HepG2 (cell line): ENCODE data around the gene HNRNPF. TPM values are rescaled to one million over a fixed set of nuclear protein-coding genes. Genes with fewer than 3 reads are reported as not detected.

Experiments
- ATAC-seq: fragments of 200-7000 bp; cut with Tn5 transposase; 3 replicates; pipeline ENCODE4 v1.9.1; 2020; ENCODE audit warnings: mild to moderate bottlenecking, moderate library complexity
- BruUV-seq: library from RNA; stranded (reverse); fragments of 400-500 nt; replicated peaks from 2 replicates; lab custom pipeline; 2021; lab: Mats Ljungman, UMichigan
- CTCF ChIA-PET: fragments of 300-600 bp; formaldehyde crosslinking; extraction: SDS; loops from one replicate; lab custom pipeline; 2021; ENCODE audit warnings: low total read pairs, inconsistent platforms, low intra/inter-chr PET ratio; lab: Yijun Ruan, JAX
- POLR2A ChIA-PET: fragments of 350-600 bp; sonication (Branson Sonifier 250); formaldehyde crosslinking; loops from one replicate; lab custom pipeline; 2020; ENCODE audit warnings: antibody characterized with exemption, inconsistent platforms; lab: Yijun Ruan, JAX
- DNase-seq: peaks from one replicate; pipeline ENCODE4 v3.0.0-alpha.2; 2015; ENCODE audit warnings: low spot score
- FAIRE-seq: peaks from 3 replicates; lab custom pipeline; 2011; peaks lifted over from hg19 to GRCh38; lab: Jason Lieb, UNC
- H2AFZ ChIP-seq: one replicate; pipeline ENCODE4 v1.6.1; 2011; ENCODE audit warnings: low read length, inconsistent platforms
- H3K27ac ChIP-seq: fragments of 300-600 bp; 3 replicates; pipeline ENCODE4 v1.8.0; 2011; ENCODE audit warnings: mixed run types, mild to moderate bottlenecking, mixed read lengths, low read length, inconsistent platforms; ENCODE audit not compliant: insufficient read depth; ENCODE audit errors: extremely low read length
- H3K27me3 ChIP-seq, 2 experiments: fragments of 200-600 bp in 1 of 2; 2 replicates in 1 of 2; 3 replicates in 1 of 2; pipeline versions ENCODE4 v1.6.0 to v1.8.0; 2011; ENCODE audit warnings: low read length in 2 of 2, mild to moderate bottlenecking in 2 of 2, moderate library complexity in 2 of 2, inconsistent platforms in 1 of 2; ENCODE audit not compliant: insufficient read depth in 2 of 2, control insufficient read depth in 1 of 2
- H3K36me3 ChIP-seq, 2 experiments: fragments of 200-600 bp in 1 of 2; replicated peaks in 1 of 2; 2 replicates in 1 of 2; 3 replicates in 1 of 2; pipeline versions ENCODE4 v1.5.1 to v1.8.0; 2011; ENCODE audit warnings: low read length in 2 of 2, inconsistent platforms in 1 of 2; ENCODE audit not compliant: insufficient read depth in 2 of 2, control insufficient read depth in 1 of 2
- H3K4me1 ChIP-seq: 2 replicates; pipeline ENCODE4 v1.5.1; 2012; ENCODE audit warnings: low read length, inconsistent platforms; ENCODE audit not compliant: insufficient read depth
- H3K4me2 ChIP-seq: 2 replicates; pipeline ENCODE4 v1.6.0; 2011; ENCODE audit warnings: low read depth, low read length, inconsistent platforms
- H3K4me3 ChIP-seq, 3 experiments: fragments of 200-600 bp in 1 of 3; sonication (generic), shearing (Covaris generic) in 1 of 3; replicated peaks in 1 of 3; 2 replicates each; pipeline ENCODE4 v1.5.1; 2011 to 2016; ENCODE audit warnings: low read length in 3 of 3, inconsistent platforms in 2 of 3, low read depth in 2 of 3, mild to moderate bottlenecking in 2 of 3, control low read depth in 1 of 3, mixed read lengths in 1 of 3; ENCODE audit not compliant: insufficient read depth in 1 of 3
- H3K79me2 ChIP-seq: one replicate; pipeline ENCODE4 v1.6.1; 2011; ENCODE audit warnings: low read length, inconsistent platforms; ENCODE audit not compliant: insufficient read depth
- H3K9ac ChIP-seq: 2 replicates; pipeline ENCODE4 v1.6.0; 2011; ENCODE audit warnings: mild to moderate bottlenecking, low read depth, low read length, inconsistent platforms; ENCODE audit not compliant: insufficient read depth
- H3K9me3 ChIP-seq: 2 replicates; pipeline ENCODE4 v1.5.1; 2012; ENCODE audit warnings: mild to moderate bottlenecking, low read length
- H4K20me1 ChIP-seq: 2 replicates; pipeline ENCODE4 v1.6.0; 2011; ENCODE audit warnings: inconsistent platforms, mild to moderate bottlenecking, low read length, moderate library complexity; ENCODE audit not compliant: insufficient read depth
- MLX ChIP-seq: IDR thresholded peaks from 2 replicates; pipeline ENCODE4 v1.6.1; 2016
- MYNN ChIP-seq: sonication (generic); formaldehyde crosslinking; IDR thresholded peaks from 2 replicates; pipeline ENCODE4 v1.4.0; 2020; ENCODE audit warnings: mild to moderate bottlenecking, low read depth, missing genetic modification reagents
- ONECUT2 ChIP-seq: sonication (generic); formaldehyde crosslinking; IDR thresholded peaks from 2 replicates; pipeline ENCODE4 v1.4.0; 2020; ENCODE audit warnings: missing genetic modification reagents
- PATZ1 ChIP-seq: sonication (generic); formaldehyde crosslinking; IDR thresholded peaks from 2 replicates; pipeline ENCODE4 v1.4.0; 2020; ENCODE audit warnings: missing genetic modification reagents
- RXRA ChIP-seq: sonication (generic); formaldehyde crosslinking; IDR thresholded peaks from 2 replicates; pipeline ENCODE4 v1.5.1; 2020; ENCODE audit warnings: missing genetic modification reagents
- SALL1 ChIP-seq: sonication (generic); formaldehyde crosslinking; IDR thresholded peaks from 2 replicates; pipeline ENCODE4 v1.8.0; 2022; ENCODE audit warnings: mild to moderate bottlenecking, missing genetic modification reagents
- SOX6 ChIP-seq, 2 experiments: fragments of 450-650 bp in 1 of 2; sonication (generic) in 1 of 2; formaldehyde crosslinking in 1 of 2; IDR thresholded peaks; 2 replicates each; pipeline versions ENCODE4 v1.4.0 to v1.6.1; 2017 to 2020; ENCODE audit warnings: antibody characterized with exemption in 1 of 2, mild to moderate bottlenecking in 1 of 2, missing genetic modification reagents in 1 of 2
- SRSF1 ChIP-seq: fragments of 200-400 bp; formaldehyde crosslinking; optimal IDR thresholded peaks from 2 replicates; pipeline ENCODE3; 2017; ENCODE audit warnings: mild to moderate bottlenecking, low read depth, low read length, moderate library complexity
- SYNCRIP ChIP-seq: fragments of 200-400 bp; formaldehyde crosslinking; IDR thresholded peaks from 2 replicates; pipeline ENCODE4 v1.6.1; 2018; ENCODE audit warnings: mild to moderate bottlenecking, low read depth, low read length; ENCODE audit not compliant: insufficient read depth
- TERF1 ChIP-seq: sonication (generic); formaldehyde crosslinking; IDR thresholded peaks from 2 replicates; pipeline ENCODE4 v1.8.0; 2022; ENCODE audit warnings: mild to moderate bottlenecking, missing genetic modification reagents, moderate library complexity
- THAP8 ChIP-seq: sonication (generic); formaldehyde crosslinking; IDR thresholded peaks from 2 replicates; pipeline ENCODE4 v1.5.1; 2020; ENCODE audit warnings: missing genetic modification reagents, mild to moderate bottlenecking, borderline replicate concordance
- ZNF253 ChIP-seq: sonication (generic); formaldehyde crosslinking; IDR thresholded peaks from 2 replicates; pipeline ENCODE4 v1.8.0; 2022; ENCODE audit warnings: mild to moderate bottlenecking, missing genetic modification reagents, borderline replicate concordance
- ZNF496 ChIP-seq: sonication (generic); formaldehyde crosslinking; IDR thresholded peaks from 2 replicates; pipeline ENCODE4 v1.8.1; 2023; ENCODE audit warnings: mild to moderate bottlenecking, moderate library complexity, missing genetic modification reagents; ENCODE audit not compliant: insufficient replicate concordance
- ZNF552 ChIP-seq: sonication (generic); formaldehyde crosslinking; IDR thresholded peaks from 2 replicates; pipeline ENCODE4 v1.9.0; 2022; ENCODE audit warnings: missing genetic modification reagents, mild to moderate bottlenecking, borderline replicate concordance
- ZNF629 ChIP-seq: sonication (generic); formaldehyde crosslinking; conservative IDR thresholded peaks from 2 replicates; pipeline ENCODE4 v1.5.0; 2020; ENCODE audit warnings: missing genetic modification reagents
- ZNF670 ChIP-seq: sonication (generic); formaldehyde crosslinking; IDR thresholded peaks from 2 replicates; pipeline ENCODE4 v1.8.0; 2022; ENCODE audit warnings: mild to moderate bottlenecking, missing genetic modification reagents, borderline replicate concordance
- ZXDC ChIP-seq: sonication (generic); formaldehyde crosslinking; IDR thresholded peaks from 2 replicates; pipeline ENCODE4 v1.5.0; 2020; ENCODE audit warnings: mild to moderate bottlenecking, missing genetic modification reagents
- WGBS: methylation state at CpG from one replicate; pipeline ENCODE4 v1.1.6; 2017; ENCODE audit warnings: low lambda C conversion rate; 5-methylcytosine and 5-hydroxymethylcytosine counted together
- in situ Hi-C: cut with HindIII; loops from 2 replicates; pipeline ENCODE4 v1.10.0; 2017; ENCODE audit warnings: low pct_unique_long_range_greater_than_20kb; ENCODE audit not compliant: extremely low pct_ligation_motif_present
- intact Hi-C: fragments of 100-400 bp; cut with micrococcal nuclease; formaldehyde crosslinking; loops from one replicate; pipeline ENCODE4 v1.10.0; 2022; ENCODE audit not compliant: unreplicated experiment
- polyA plus RNA-seq, 8 experiments: library from polyadenylated mRNA; depleted of rRNA in 3 of 8; stranded (reverse) in 7 of 8; unstranded in 1 of 8; fragments of >200 nt; fragmentation: Illumina TruSeq in 4 of 8; extraction: Trizol in 4 of 8; gene quantifications; 2 replicates each; pipeline versions ENCODE4 v1.2.1 to v1.2.3, GENCODE V29; 2011 to 2016; ENCODE audit warnings: low read depth in 4 of 8, missing spikeins in 1 of 8, mixed read lengths in 1 of 8; ENCODE audit not compliant: insufficient read depth in 1 of 8
- total RNA-seq, 5 experiments: library from RNA; depleted of rRNA; stranded (reverse); fragments of >200 nt; fragmentation: Illumina TruSeq; extraction: Trizol; gene quantifications; 2 replicates each; pipeline ENCODE4 v1.2.3, GENCODE V29; 2016; ENCODE audit warnings: low read depth in 1 of 5

The HNRNPF gene
- total and polyA plus RNA-seq, 2 of the 13 experiments (the other 11 are each of a cell fraction or from before 2014, with no cell fraction given), result 166 to 308 TPM

- CTCF ChIA-PET, result interaction anchor here (1.1 kb wide), 1 partner anchor 71 kb away, joined by 4 read pairs; no protein-coding TSS in a partner anchor
- 92% methylated on average over 7 of the region's 7 CpGs for WGBS
- no peak for TF ChIP-seq PATZ1 (CRISPR knock-in tag)
- no peak for TF ChIP-seq ZNF629 (CRISPR knock-in tag)
- no peak for TF ChIP-seq MYNN (CRISPR knock-in tag)
- TF ChIP-seq SRSF1, result no peak
- TF ChIP-seq ZNF552 (CRISPR knock-in tag), result no peak
- no peak for TF ChIP-seq RXRA
- no peak for TF ChIP-seq ZNF496
- no peak for TF ChIP-seq ZNF253
- no peak for TF ChIP-seq SYNCRIP
- TF ChIP-seq MLX (CRISPR knock-in tag), result no peak
- no peak for TF ChIP-seq SALL1 (CRISPR knock-in tag)
- no peak for TF ChIP-seq ZXDC
- TF ChIP-seq SOX6 (IDR thresholded peaks at IDR 0.05), result no peak
- 0 out of 2 replicates have a peak, but pooled peaks have one; percentile 9 for TF ChIP-seq SOX6 (CRISPR knock-in tag; IDR thresholded peaks at IDR 0.05)
- TF ChIP-seq ONECUT2 (CRISPR knock-in tag), result no peak
- TF ChIP-seq ZNF670 (CRISPR knock-in tag), result no peak
- TF ChIP-seq THAP8 (CRISPR knock-in tag), result no peak
- no peak for TF ChIP-seq TERF1 (CRISPR knock-in tag)
Observed at GRCh38 chr10:43390759-43391158, 18.2 kb downstream of the HNRNPF start.

More at GRCh38 chr10:43390759-43391158, 18.2 kb downstream of the HNRNPF start:
- POLR2A ChIA-PET, result interaction anchor here (1.0 kb wide), 1 partner anchor 29 kb away, joined by 3 read pairs; no protein-coding TSS in a partner anchor
- FAIRE-seq (peak; percentile 51), DNase-seq (peak; percentile 42), ATAC-seq (peak; percentile 67)
- Histone ChIP-seq H3K79me2 (peaks cover 81% of the 10 kb centered on the region), H3K9me3 (no peaks in the 10 kb centered on the region), H3K27me3 (no peaks in the 10 kb centered on the region; a peak in 1 of 5 replicates), H3K27ac (no peak overlapping the region), H2AFZ (no peak overlapping the region), H3K4me2 (peak overlapping the region; percentile 7; the same call in 1 of the 2 replicates), H3K4me3 (no peak overlapping the region), H3K4me1 (peaks cover 66% of the 10 kb centered on the region), H4K20me1 (peaks cover 93% of the 10 kb centered on the region), H3K9ac (no peak overlapping the region), H3K36me3 (peaks cover 33 to 88% of the 10 kb centered on the region in 2 experiments)
- BruUV-seq, result no TSS peak
- intact Hi-C loops, result no loop called here
- in situ Hi-C loops, result no loop called here
